ENCODE measurements around the gene PLOD1.
"Not testable (repeated sequence)": the region's sequence is repeated elsewhere in the genome, so short reads cannot be mapped to it uniquely, and the experiment has no call there.

Gene PLOD1

GRCh38 chr1:12008355-12008754 lies 73.8 kb downstream of the PLOD1 start:
- not testable (repeated sequence) for DNase-seq

- no peak for DNase-seq
Measured at GRCh38 chr1:12009318-12009947, 74.9 kb downstream of the PLOD1 start.

GRCh38 chr1:12010746-12011570 lies 76.4 kb downstream of the PLOD1 start:
- DNase-seq = no peak

- DNase-seq = no peak
Measured at GRCh38 chr1:12011998-12012397, 77.5 kb downstream of the PLOD1 start.

GRCh38 chr1:12012560-12013316 lies 78.2 kb downstream of the PLOD1 start:
- no peak for DNase-seq

GRCh38 chr1:12014141-12014991 lies 79.8 kb downstream of the PLOD1 start:
- DNase-seq = no peak

- DNase-seq = no peak
Measured at GRCh38 chr1:12015001-12015491, 80.5 kb downstream of the PLOD1 start.

- DNase-seq = no peak
Measured at GRCh38 chr1:12015499-12015898, 81.0 kb downstream of the PLOD1 start.

GRCh38 chr1:12016182-12016581 lies 81.7 kb downstream of the PLOD1 start:
- no peak for DNase-seq

GRCh38 chr1:12019858-12020509 lies 85.5 kb downstream of the PLOD1 start:
- no peak for DNase-seq

GRCh38 chr1:12021616-12022015 lies 87.1 kb downstream of the PLOD1 start:
- DNase-seq = no peak

- DNase-seq = no peak
Measured at GRCh38 chr1:12022036-12022435, 87.5 kb downstream of the PLOD1 start.

Data from NCI-H2081 (cell line).